ENCODE results near the gene SLC9A1. TPM values are rescaled to one million over a fixed set of nuclear protein-coding genes. Genes with fewer than 3 reads are reported as not detected.

Gene SLC9A1
- total and polyA plus RNA-seq, 5 donors, result 21.5 to 39.3 (median 34.1) TPM

- 28% methylated on average over 8 of the region's 8 CpGs for WGBS
- no peak for DNase-seq
These were observed 83.9 kb downstream of the SLC9A1 start for GRCh38 chr1:27071049-27071416.

GRCh38 chr1:27070390-27071048 is 84.4 kb downstream of the SLC9A1 start:
- no peak overlapping the region for H3K27ac ChIP-seq (ENCODE audit: low read length)
- H3K9me3 ChIP-seq (ENCODE audit: control insufficient read depth, low read length), result no peaks in the 10 kb centered on the region
- no peak for ATAC-seq

More at GRCh38 chr1:27071049-27071416, 83.9 kb downstream of the SLC9A1 start:
- Histone ChIP-seq H3K4me1 (ENCODE audit: control insufficient read depth, insufficient read depth, low read length) (no peaks in the 10 kb centered on the region), H3K9me3 (ENCODE audit: control insufficient read depth, low read length) (no peaks in the 10 kb centered on the region), H3K4me3 (ENCODE audit: low read length) (no peak overlapping the region), H3K27ac (ENCODE audit: low read length) (no peak overlapping the region), H3K27me3 (ENCODE audit: control insufficient read depth, insufficient read depth) (no peaks in the 10 kb centered on the region)
- intact Hi-C loops (cut with DNase I), result no loop called here
- peak; percentile 44 to 48 for ATAC-seq

GRCh38 chr1:27068922-27069321 is 86.0 kb downstream of the SLC9A1 start:
- no peak overlapping the region for H3K4me3 ChIP-seq (ENCODE audit: low read length)
- DNase-seq, result no peak
- H3K4me1 ChIP-seq (ENCODE audit: control insufficient read depth, insufficient read depth, low read length), result no peaks in the 10 kb centered on the region
- 95% methylated on average over 4 of the region's 4 CpGs for WGBS
- no peak for ATAC-seq
- H3K27ac ChIP-seq (ENCODE audit: low read length), result no peak overlapping the region
- H3K9me3 ChIP-seq (ENCODE audit: control insufficient read depth, low read length), result no peaks in the 10 kb centered on the region
- H3K27me3 ChIP-seq (ENCODE audit: control insufficient read depth, insufficient read depth), result no peaks in the 10 kb centered on the region
- intact Hi-C loops (cut with DNase I), result no loop called here

More at GRCh38 chr1:27070390-27071048, 84.4 kb downstream of the SLC9A1 start:
- Histone ChIP-seq H3K4me1 (ENCODE audit: control insufficient read depth, insufficient read depth, low read length) (no peaks in the 10 kb centered on the region), H3K4me3 (ENCODE audit: low read length) (no peak overlapping the region), H3K27me3 (ENCODE audit: control insufficient read depth, insufficient read depth) (no peaks in the 10 kb centered on the region)
- intact Hi-C loops (cut with DNase I), result no loop called here
- no peak for DNase-seq
- WGBS, result 68% methylated on average over 12 of the region's 12 CpGs

GRCh38 chr1:27065999-27066630 is 88.8 kb downstream of the SLC9A1 start:
- H3K27me3 ChIP-seq (ENCODE audit: control insufficient read depth, insufficient read depth), result no peaks in the 10 kb centered on the region
- ATAC-seq (no peak), DNase-seq (no peak)
- H3K9me3 ChIP-seq (ENCODE audit: control insufficient read depth, low read length), result no peaks in the 10 kb centered on the region
- H3K4me1 ChIP-seq (ENCODE audit: control insufficient read depth, insufficient read depth, low read length), result no peaks in the 10 kb centered on the region
- intact Hi-C loops (cut with DNase I), result no loop called here
- no peak overlapping the region for H3K4me3 ChIP-seq (ENCODE audit: low read length)
- no peak overlapping the region for H3K27ac ChIP-seq (ENCODE audit: low read length)
- 94% methylated on average over 5 of the region's 5 CpGs for WGBS

- ATAC-seq, result no peak
- Histone ChIP-seq H3K27me3 (ENCODE audit: control insufficient read depth, insufficient read depth) (no peaks in the 10 kb centered on the region), H3K4me1 (ENCODE audit: control insufficient read depth, insufficient read depth, low read length) (no peaks in the 10 kb centered on the region), H3K4me3 (ENCODE audit: low read length) (no peak overlapping the region), H3K9me3 (ENCODE audit: control insufficient read depth, low read length) (no peaks in the 10 kb centered on the region), H3K27ac (ENCODE audit: low read length) (no peak overlapping the region)
- no peak for DNase-seq
- WGBS, result 87% methylated on average over 8 of the region's 8 CpGs
- intact Hi-C loops (cut with DNase I), result no loop called here
These were observed 94.0 kb downstream of the SLC9A1 start for GRCh38 chr1:27060891-27061290.

GRCh38 chr1:27058966-27059669 is 95.8 kb downstream of the SLC9A1 start:
- no peak for ATAC-seq
- H3K27me3 ChIP-seq (ENCODE audit: control insufficient read depth, insufficient read depth), result no peaks in the 10 kb centered on the region
- H3K4me3 ChIP-seq (ENCODE audit: low read length), result no peak overlapping the region
- no peaks in the 10 kb centered on the region for H3K4me1 ChIP-seq (ENCODE audit: control insufficient read depth, insufficient read depth, low read length)
- H3K9me3 ChIP-seq (ENCODE audit: control insufficient read depth, low read length), result no peaks in the 10 kb centered on the region
- intact Hi-C loops (cut with DNase I), result no loop called here
- peak in 1 of 3 donors; percentile 44 for DNase-seq
- no peak overlapping the region for H3K27ac ChIP-seq (ENCODE audit: low read length)
- WGBS, result 67% methylated on average over 12 of the region's 12 CpGs

- Histone ChIP-seq H3K27ac (ENCODE audit: low read length) (no peak overlapping the region), H3K4me1 (ENCODE audit: control insufficient read depth, insufficient read depth, low read length) (no peaks in the 10 kb centered on the region), H3K9me3 (ENCODE audit: control insufficient read depth, low read length) (no peaks in the 10 kb centered on the region), H3K4me3 (ENCODE audit: low read length) (no peak overlapping the region), H3K27me3 (ENCODE audit: control insufficient read depth, insufficient read depth) (no peaks in the 10 kb centered on the region)
- 32% methylated on average over 13 of the region's 13 CpGs for WGBS
- DNase-seq (peak in 1 of 3 donors; percentile 42), ATAC-seq (peak in 1 of 2 donors; percentile 62)
- intact Hi-C loops (cut with DNase I), result no loop called here
These were observed 96.9 kb downstream of the SLC9A1 start for GRCh38 chr1:27057801-27058625.

- Histone ChIP-seq H3K4me1 (ENCODE audit: control insufficient read depth, insufficient read depth, low read length) (no peaks in the 10 kb centered on the region), H3K27ac (ENCODE audit: low read length) (no peak overlapping the region), H3K4me3 (ENCODE audit: low read length) (no peak overlapping the region), H3K9me3 (ENCODE audit: control insufficient read depth, low read length) (no peaks in the 10 kb centered on the region), H3K27me3 (ENCODE audit: control insufficient read depth, insufficient read depth) (no peaks in the 10 kb centered on the region)
- intact Hi-C loops (cut with DNase I), result no loop called here
- ATAC-seq (no peak), DNase-seq (peak in 1 of 3 donors; percentile 26)
- 43% methylated on average over 3 of the region's 3 CpGs for WGBS
These were observed 97.5 kb downstream of the SLC9A1 start for GRCh38 chr1:27057389-27057788.

GRCh38 chr1:27053977-27054753 is 100.8 kb downstream of the SLC9A1 start:
- intact Hi-C loops (cut with DNase I), result no loop called here
- 87% methylated on average over 6 of the region's 6 CpGs for WGBS

GRCh38 chr1:27052527-27052926 is 102.4 kb downstream of the SLC9A1 start:
- no peak overlapping the region for H3K4me3 ChIP-seq (ENCODE audit: low read length)
- intact Hi-C loops (cut with DNase I), result no loop called here
- peak in 1 of 3 donors; percentile 28 for DNase-seq
- WGBS, result 96% methylated on average over 5 of the region's 5 CpGs
- no peak overlapping the region for H3K27ac ChIP-seq (ENCODE audit: low read length)
- H3K4me1 ChIP-seq (ENCODE audit: control insufficient read depth, insufficient read depth, low read length), result no peaks in the 10 kb centered on the region
- ATAC-seq, result no peak
- H3K27me3 ChIP-seq (ENCODE audit: control insufficient read depth, insufficient read depth), result no peaks in the 10 kb centered on the region
- H3K9me3 ChIP-seq (ENCODE audit: control insufficient read depth, low read length), result no peaks in the 10 kb centered on the region

More at GRCh38 chr1:27053977-27054753, 100.8 kb downstream of the SLC9A1 start:
- H3K9me3 ChIP-seq (ENCODE audit: control insufficient read depth, low read length), result no peaks in the 10 kb centered on the region
- no peak overlapping the region for H3K4me3 ChIP-seq (ENCODE audit: low read length)
- H3K27ac ChIP-seq (ENCODE audit: low read length), result no peak overlapping the region
- ATAC-seq, result no peak
- peak in 1 of 3 donors; percentile 9 for DNase-seq
- no peaks in the 10 kb centered on the region for H3K27me3 ChIP-seq (ENCODE audit: control insufficient read depth, insufficient read depth)
- H3K4me1 ChIP-seq (ENCODE audit: control insufficient read depth, insufficient read depth, low read length), result no peaks in the 10 kb centered on the region
